Measurements from ENCODE around the gene COL20A1. TPM values are rescaled to one million over a fixed set of nuclear protein-coding genes. Genes with fewer than 3 reads are reported as not detected.

The COL20A1 gene
- total and polyA plus RNA-seq, 5 experiments from 2014 or later = 0.25 TPM; not detected in 4

DNA sequence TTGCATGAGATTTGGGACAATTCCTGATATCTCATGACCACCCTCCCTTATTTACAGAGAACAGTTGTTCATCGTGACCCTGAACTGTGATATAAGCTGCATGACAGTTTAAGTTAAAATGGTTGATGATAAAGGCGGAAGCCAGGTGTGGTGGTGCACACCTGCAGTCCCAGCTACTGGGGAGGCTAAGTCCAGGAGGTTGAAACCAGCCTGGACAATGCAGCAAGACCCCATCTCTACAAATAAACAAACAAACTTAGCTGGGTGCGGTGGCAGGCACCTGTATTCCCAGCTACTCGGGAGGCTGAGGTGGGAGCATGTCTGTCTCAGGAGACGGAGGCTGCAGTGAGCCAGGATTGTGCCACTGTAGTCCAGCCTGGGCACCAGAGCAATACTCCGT lies 24.1 kb downstream of the COL20A1 start:
- peak in 1 of 10 donors; percentile 26 for DNase-seq
- POLR2A ChIA-PET = no interaction called here

DNA sequence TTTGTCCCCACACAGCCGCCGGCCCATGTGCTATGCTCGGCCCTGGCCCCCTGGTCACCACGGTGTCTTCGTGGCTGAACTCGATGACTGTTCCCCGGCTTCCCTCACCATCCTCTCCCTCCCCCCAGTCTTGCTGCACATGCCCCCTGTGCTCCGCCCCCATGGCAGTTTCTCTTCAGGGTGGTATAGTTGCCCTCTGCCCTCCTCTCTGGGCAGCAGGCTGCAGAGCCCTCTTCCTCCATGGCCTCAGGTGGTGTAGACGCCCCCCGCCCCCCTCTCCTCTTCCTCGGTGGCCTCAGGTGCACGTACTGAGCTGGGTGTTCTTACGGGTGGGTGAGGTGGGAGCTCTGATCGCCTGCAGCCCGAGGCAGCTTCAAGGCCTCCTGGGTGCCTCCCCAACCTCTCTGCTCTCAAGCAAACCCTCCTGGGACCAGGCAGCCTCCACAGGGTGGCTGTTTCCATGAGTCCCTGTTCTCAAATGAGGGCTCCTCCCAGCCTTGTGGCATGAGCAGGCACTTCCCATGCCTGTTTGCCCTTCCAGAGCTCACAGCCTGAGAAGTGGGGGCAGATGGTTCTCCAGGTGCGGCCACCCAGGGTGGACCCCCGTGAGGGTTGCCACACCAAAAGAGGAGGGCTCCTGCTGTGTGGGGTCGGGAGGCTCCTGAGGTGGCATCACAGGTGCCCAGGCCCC lies 24.8 kb downstream of the COL20A1 start:
- Mint-ChIP-seq H3K9me3 (no peaks in the 10 kb centered on the region), H3K36me3 (no peaks in the 10 kb centered on the region), H3K4me1 (no peaks in the 10 kb centered on the region), H3K4me3 (no peak overlapping the region), H3K27ac (no peak overlapping the region), H3K27me3 (peaks cover 0 to 19% (median 2%) of the 10 kb centered on the region in 5 donors)
- ATAC-seq (no peak), DNase-seq (peak in 1 of 10 donors; percentile 52)
- POLR2A ChIA-PET = no interaction called here

More for the DNA sequence above, 24.1 kb downstream of the COL20A1 start:
- Mint-ChIP-seq H3K4me3 (no peak overlapping the region), H3K36me3 (no peaks in the 10 kb centered on the region), H3K27me3 (peaks cover 0 to 18% (median 2%) of the 10 kb centered on the region in 5 donors), H3K9me3 (no peaks in the 10 kb centered on the region), H3K4me1 (no peaks in the 10 kb centered on the region), H3K27ac (peak overlapping the region in 1 of 10 donors; percentile 12)
- ATAC-seq = no peak

DNA sequence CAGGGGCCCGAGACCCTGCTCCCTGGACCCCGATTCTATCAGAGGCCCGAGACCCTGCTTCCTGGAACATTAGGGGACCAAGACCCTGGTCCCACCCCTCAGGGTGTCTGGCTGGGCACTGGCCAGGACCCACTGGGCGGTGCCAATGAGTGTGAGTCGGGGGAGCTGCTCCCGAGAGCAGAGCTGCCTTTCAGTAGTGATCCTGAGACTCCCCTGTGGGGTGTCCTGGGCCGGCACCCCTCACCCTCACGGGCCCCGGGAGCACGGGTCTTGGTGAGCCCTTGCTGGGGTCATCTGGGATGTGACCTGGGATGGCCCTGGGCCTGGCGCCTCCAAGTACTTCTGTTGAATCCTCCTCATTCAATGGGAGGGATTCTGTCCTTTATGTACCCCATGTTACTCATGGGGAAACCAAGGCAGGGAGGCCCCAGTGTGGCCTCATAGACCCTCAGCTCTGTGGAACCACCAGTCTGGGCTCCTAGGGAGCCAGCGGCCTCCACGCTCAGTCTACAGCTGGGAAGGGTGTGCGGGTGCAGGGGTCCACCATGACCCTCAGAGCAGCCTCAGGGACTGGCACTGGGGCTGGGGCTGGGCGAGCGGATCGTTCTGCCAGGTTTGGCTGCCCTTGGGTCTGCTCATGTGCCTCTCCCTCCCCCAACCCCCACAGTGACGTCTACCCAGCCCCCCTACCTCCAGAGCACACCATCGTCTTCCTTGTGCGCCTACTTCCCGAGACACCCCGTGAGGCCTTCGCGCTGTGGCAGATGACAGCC lies 25.6 kb downstream of the COL20A1 start:
- no peak for ATAC-seq
- Mint-ChIP-seq H3K9me3 (no peaks in the 10 kb centered on the region), H3K4me1 (no peaks in the 10 kb centered on the region), H3K4me3 (no peak overlapping the region), H3K27me3 (peaks cover 0 to 20% (median 0%) of the 10 kb centered on the region in 5 donors), H3K36me3 (no peaks in the 10 kb centered on the region), H3K27ac (no peak overlapping the region)
- DNase-seq = peak in 1 of 10 donors; percentile 56
- POLR2A ChIA-PET = no interaction called here

DNA sequence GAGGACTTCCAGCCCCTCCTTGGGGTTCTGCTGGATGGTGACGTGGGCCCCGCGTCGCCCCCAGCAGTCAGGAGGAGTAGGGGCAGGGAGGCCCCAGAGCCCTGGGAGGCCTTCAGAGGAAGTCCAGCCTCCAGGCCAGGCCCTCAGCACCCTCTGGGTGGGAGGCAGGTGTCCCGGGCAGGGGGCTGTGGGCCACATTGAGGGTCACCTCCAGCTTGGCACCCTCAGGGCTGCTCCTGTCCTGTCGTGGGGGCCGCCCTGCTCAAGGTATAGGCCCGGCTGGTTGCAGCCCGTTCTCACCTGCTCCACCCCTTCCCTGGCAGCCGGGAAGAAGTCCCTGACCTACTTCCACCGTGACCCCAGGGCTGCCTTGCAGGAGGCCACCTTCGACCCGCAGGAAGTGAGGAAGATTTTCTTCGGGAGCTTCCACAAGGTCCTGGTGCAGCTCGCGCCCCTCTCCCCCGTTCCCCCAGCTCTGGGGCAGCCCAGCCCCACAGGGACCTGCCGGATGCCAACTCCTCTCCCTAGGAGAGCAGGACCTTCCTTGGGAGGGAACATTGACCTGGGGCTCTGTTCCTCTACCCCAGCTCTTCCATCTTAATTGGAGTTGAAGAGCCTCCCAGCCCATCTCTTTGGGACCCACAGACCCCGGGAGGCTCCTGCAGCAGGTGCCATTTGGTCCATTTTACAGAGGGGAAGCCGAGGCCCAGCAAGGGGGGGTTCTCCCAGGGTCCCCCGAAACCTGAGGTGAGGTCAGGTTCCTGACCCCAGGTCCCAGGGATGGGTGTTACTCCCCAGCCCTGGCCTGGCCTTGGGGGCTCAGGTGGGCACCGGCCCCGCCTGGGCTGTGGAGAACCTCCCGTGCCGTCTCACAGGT lies 26.4 kb downstream of the COL20A1 start:
- peaks cover 0 to 20% (median 2%) of the 10 kb centered on the region in 5 donors for H3K27me3 Mint-ChIP-seq
- peak in 1 of 10 donors; percentile 49 for DNase-seq
- POLR2A ChIA-PET = no interaction called here

DNA sequence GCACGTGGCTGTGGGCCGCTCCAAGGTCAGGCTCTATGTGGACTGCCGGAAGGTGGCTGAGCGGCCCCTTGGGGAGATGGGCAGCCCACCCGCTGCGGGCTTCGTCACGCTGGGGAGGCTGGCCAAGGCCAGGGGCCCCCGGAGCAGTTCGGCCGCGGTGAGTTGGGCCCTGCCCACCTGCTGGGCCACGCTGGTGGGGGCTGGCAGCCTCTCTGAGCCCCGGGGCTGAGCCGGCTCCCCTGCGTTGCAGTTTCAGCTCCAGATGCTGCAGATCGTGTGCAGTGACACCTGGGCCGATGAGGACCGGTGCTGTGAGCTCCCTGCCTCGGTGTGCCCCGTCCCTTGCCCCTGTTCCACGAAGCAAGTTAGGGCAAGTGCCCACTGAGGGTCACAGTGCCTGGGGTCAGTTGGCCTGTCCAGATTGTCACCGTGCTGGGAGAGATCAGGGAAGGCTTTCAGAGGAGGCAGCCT lies 27.1 kb downstream of the COL20A1 start:
- POLR2A ChIA-PET = no interaction called here
- no peak overlapping the region for H3K4me3 Mint-ChIP-seq
- peaks cover 0 to 2% (median 0%) of the 10 kb centered on the region in 4 donors for H3K4me1 Mint-ChIP-seq
- H3K27ac Mint-ChIP-seq = no peak overlapping the region
- ATAC-seq (no peak), DNase-seq (peak in 1 of 10 donors; percentile 55)
- no peaks in the 10 kb centered on the region for H3K36me3 Mint-ChIP-seq
- no peaks in the 10 kb centered on the region for H3K9me3 Mint-ChIP-seq
- peaks cover 0 to 20% (median 2%) of the 10 kb centered on the region in 5 donors for H3K27me3 Mint-ChIP-seq

More for the DNA sequence above, 26.4 kb downstream of the COL20A1 start:
- no peak overlapping the region for H3K4me3 Mint-ChIP-seq
- H3K36me3 Mint-ChIP-seq = no peaks in the 10 kb centered on the region
- H3K4me1 Mint-ChIP-seq = peaks cover 0 to 2% (median 0%) of the 10 kb centered on the region in 4 donors
- no peaks in the 10 kb centered on the region for H3K9me3 Mint-ChIP-seq
- no peak for ATAC-seq
- no peak overlapping the region for H3K27ac Mint-ChIP-seq

DNA sequence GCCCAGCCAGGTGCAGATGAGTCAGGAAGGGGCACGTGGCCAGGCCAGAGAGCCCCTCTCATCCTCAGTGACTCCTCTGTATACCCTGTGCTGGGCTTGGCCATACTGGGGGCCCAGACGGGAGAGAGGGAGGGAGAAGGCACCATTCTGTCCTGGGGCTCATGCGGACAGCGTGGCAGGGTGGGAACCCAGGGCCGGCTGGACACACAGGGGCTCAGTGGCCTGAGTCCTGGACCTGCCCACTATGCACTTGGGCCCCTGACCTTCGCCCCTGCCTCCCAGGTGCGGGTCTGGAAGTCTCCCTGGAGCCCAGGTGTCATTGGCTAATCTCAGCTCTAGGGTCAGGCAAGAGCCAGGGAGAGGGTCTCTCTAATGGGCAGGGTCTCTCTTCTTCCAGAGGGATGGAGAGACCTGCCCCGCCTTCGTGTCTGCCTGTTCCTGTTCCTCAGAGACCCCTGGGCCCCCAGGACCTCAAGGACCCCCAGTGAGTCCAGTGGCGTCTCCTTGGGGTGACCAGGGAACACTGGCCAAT lies 27.7 kb downstream of the COL20A1 start:
- POLR2A ChIA-PET = no interaction called here
- Mint-ChIP-seq H3K36me3 (no peaks in the 10 kb centered on the region), H3K27me3 (peaks cover 0 to 19% (median 2%) of the 10 kb centered on the region in 5 donors), H3K4me3 (no peak overlapping the region), H3K4me1 (peaks cover 0 to 2% (median 0%) of the 10 kb centered on the region in 4 donors), H3K9me3 (no peaks in the 10 kb centered on the region), H3K27ac (no peak overlapping the region)
- DNase-seq (peak in 1 of 10 donors; percentile 46), ATAC-seq (no peak)

DNA sequence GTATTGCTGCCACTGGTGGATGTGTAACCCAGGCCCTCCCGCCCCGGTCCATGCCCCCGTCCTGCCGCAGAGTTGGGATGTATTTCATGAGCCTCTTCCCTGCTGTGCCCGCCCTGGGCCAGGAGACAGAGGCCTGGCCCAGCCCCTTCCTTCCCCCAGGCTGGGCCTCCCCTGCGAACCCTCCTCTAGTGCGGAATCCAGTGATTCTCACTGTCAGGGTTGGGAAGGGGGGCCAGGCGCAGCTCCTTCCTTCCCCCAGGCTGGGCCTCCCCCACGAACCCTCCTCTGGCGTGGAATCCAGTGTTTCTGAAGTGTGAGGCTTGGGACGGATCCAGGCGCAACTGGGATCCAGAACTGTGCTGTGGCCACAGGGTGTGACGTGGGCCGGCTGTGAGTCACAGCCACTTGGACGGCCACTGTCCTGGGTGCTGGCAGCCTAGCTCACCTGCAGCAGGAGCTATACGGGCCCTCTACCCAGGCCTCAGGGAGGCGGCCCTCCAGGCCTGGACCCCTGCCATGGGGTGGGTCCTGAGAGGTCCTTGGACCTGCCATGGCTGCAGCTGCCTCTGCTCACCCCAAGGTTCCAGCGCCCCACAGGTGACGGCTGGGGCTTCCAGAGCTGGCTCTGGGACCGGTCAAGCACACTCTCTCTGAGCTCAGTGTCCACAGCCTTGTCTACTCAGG lies 28.3 kb downstream of the COL20A1 start:
- Mint-ChIP-seq H3K4me1 (peaks cover 0 to 2% (median under 1%) of the 10 kb centered on the region in 4 donors), H3K27me3 (peaks cover 0 to 16% (median 2%) of the 10 kb centered on the region in 5 donors), H3K36me3 (no peaks in the 10 kb centered on the region), H3K9me3 (no peaks in the 10 kb centered on the region), H3K27ac (no peak overlapping the region), H3K4me3 (no peak overlapping the region)
- POLR2A ChIA-PET = no interaction called here
- ATAC-seq (no peak), DNase-seq (peak in 1 of 10 donors; percentile 26)

DNA sequence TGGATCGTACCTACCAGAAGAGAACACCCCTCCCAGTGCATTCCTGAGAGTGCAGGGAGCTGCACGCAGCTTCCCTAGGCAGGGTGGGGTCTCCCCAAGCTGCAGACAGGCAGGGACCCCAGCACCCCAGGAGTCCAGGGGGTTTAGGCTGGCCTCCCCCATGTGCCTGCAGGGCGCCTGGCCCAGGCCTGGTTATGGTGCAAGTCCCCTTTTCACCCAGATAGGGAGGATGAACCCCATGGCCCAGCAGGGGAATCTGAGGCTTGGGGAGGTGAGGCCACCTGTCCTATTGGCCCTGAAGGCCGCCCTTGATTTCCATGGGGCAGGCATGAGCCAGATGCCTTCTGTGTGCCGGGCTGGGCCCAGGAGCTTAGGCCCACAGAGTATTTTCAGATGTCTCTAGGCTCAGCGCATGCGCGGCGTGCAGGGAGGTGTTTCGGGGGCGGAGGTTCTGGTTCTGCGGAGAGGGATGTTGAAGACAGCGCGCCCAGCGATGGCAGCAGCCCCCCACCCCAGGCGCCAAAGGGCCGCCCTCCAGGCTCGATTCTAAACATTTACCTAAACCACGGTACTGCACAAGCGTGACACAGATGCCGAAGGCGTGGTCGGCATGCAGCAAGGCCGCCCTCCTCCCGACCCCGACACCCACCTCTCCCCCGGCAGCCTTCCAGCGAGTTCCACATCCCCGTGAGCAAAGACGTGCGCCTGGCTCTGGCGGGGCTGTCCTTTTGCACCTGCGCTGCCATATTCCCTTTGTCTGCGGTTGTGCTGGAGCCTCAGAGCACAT lies 29.4 kb downstream of the COL20A1 start:
- Mint-ChIP-seq H3K27me3 (peaks cover 0 to 16% (median 0%) of the 10 kb centered on the region in 5 donors), H3K4me1 (peaks cover 0 to 10% (median 5%) of the 10 kb centered on the region in 4 donors), H3K4me3 (no peak overlapping the region), H3K27ac (no peak overlapping the region), H3K9me3 (no peaks in the 10 kb centered on the region), H3K36me3 (no peaks in the 10 kb centered on the region)
- peak in 1 of 10 donors; percentile 50 for DNase-seq
- POLR2A ChIA-PET = no interaction called here
- no peak for ATAC-seq

DNA sequence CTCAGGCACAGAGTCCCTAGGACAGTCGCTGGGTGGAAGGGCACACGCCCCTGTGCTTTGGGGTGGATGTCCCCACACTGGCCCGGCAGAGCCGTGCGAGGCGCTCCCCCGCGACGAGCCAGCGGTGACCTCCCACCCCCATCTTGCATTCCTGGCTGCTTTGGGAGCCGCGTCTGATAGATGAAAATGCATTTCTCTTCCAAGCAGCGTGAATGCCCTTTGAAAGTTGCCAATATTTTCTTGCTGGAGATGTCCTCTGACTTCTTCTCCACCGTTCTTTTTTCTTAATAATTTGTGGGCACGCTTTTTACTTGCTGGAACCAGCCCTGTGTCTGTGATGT lies 29.9 kb downstream of the COL20A1 start:
- Mint-ChIP-seq H3K27ac (no peak overlapping the region), H3K27me3 (peaks cover 0 to 14% (median 0%) of the 10 kb centered on the region in 5 donors), H3K36me3 (no peaks in the 10 kb centered on the region), H3K4me1 (peaks cover 0 to 10% (median 5%) of the 10 kb centered on the region in 4 donors), H3K9me3 (no peaks in the 10 kb centered on the region), H3K4me3 (no peak overlapping the region)
- no peak for ATAC-seq
- POLR2A ChIA-PET = no interaction called here
- no peak for DNase-seq

DNA sequence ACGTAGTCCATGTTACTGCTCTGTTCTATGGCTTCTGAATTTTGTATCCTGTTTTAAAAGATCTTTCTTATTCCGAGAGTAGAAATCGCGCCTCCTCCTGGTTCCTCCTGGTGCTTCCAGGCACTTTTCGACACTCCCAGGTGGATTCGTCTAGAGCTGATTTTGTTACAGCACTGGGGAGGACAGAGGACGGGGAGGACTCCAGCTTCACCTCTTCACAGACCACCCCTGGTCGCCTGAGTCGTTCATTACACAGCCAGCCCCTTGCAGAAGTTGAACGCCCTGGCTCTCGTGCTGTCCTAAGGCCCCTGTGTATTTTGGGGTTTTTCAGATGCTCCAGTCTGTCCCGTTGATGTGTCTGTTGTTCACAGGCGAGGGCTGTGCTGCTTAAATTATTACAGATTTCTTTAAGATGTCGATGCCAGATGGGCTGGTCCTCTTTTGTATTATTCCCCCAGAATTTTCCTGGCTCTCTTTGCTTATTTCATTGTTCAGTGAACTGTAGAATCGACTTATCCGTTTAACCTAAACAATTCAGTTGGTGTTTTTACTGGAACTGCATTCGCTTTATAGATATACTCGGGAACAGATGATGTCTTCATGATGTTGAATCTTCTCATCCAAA lies 30.5 kb downstream of the COL20A1 start:
- Mint-ChIP-seq H3K36me3 (no peaks in the 10 kb centered on the region), H3K4me1 (peaks cover 0 to 10% (median 5%) of the 10 kb centered on the region in 4 donors), H3K27me3 (peaks cover 0 to 14% (median 0%) of the 10 kb centered on the region in 5 donors), H3K4me3 (no peak overlapping the region), H3K27ac (peak overlapping the region in 1 of 10 donors; percentile 79), H3K9me3 (no peaks in the 10 kb centered on the region)
- no peak for ATAC-seq
- POLR2A ChIA-PET = no interaction called here
- peak in 1 of 10 donors; percentile 13 for DNase-seq

DNA sequence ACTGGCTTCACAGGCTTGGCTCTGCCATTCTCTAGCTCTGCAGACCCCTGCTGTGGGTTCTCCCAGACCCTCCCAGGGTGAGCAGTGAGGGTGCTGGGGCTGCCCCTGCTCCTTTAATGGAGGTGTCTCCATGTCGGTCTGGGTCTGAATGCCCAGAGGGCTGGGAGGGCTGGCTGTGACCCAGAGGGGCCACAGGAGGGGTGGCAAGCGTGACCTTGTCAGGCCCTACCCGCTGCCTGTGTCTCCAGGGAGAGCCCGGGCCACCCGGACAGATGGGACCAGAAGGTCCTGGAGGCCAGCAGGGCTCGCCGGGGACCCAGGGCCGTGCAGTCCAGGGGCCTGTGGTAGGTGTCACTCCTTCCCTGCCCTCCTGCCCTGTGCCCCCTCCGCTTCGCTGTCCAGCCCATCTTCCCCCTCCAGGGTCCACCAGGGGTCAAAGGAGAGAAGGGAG lies 32.1 kb downstream of the COL20A1 start:
- H3K4me3 Mint-ChIP-seq = no peak overlapping the region
- peak in 2 of 10 donors; percentile 2 to 60 for DNase-seq
- POLR2A ChIA-PET = no interaction called here

More for the DNA sequence above, 32.1 kb downstream of the COL20A1 start:
- Mint-ChIP-seq H3K9me3 (peaks cover 0 to 3% (median 0%) of the 10 kb centered on the region in 9 donors), H3K4me1 (peaks cover 0 to 10% (median 5%) of the 10 kb centered on the region in 4 donors), H3K27ac (no peak overlapping the region), H3K36me3 (no peaks in the 10 kb centered on the region), H3K27me3 (peaks cover 0 to 14% (median 0%) of the 10 kb centered on the region in 5 donors)
- ATAC-seq = no peak
